Hepatic stellate cell (primary cell): Measurements from ENCODE around the gene SMIM22.

Source experiments
- DNase-seq: peaks from one replicate; pipeline ENCODE4 v3.0.0; 2011; ENCODE audit warnings: low spot score

Gene SMIM22

GRCh38 chr16:4795181-4795827 lies at the start of gene SMIM22:
Gene SMIM22 (plus strand): TSS chr16:4795369. CDS start chr16:4795735, 366 bp downstream.
- DNase-seq = no peak

GRCh38 chr16:4746215-4746614 lies 49.0 kb upstream of the SMIM22 start:
- no peak for DNase-seq

- no peak for DNase-seq
Observed at GRCh38 chr16:4746991-4747574, 48.1 kb upstream of the SMIM22 start.

GRCh38 chr16:4747906-4748681 lies 47.1 kb upstream of the SMIM22 start:
- DNase-seq = no peak

GRCh38 chr16:4748682-4749411 lies 46.3 kb upstream of the SMIM22 start:
- DNase-seq = no peak

GRCh38 chr16:4749700-4750257 lies 45.4 kb upstream of the SMIM22 start:
- DNase-seq = no peak

GRCh38 chr16:4750896-4751295 lies 44.3 kb upstream of the SMIM22 start:
- no peak for DNase-seq

- DNase-seq = no peak
Observed at GRCh38 chr16:4752351-4753100, 42.6 kb upstream of the SMIM22 start.

- no peak for DNase-seq
Observed at GRCh38 chr16:4753227-4753626, 41.9 kb upstream of the SMIM22 start.

GRCh38 chr16:4754865-4755264 lies 40.3 kb upstream of the SMIM22 start:
- no peak for DNase-seq

GRCh38 chr16:4755687-4756086 lies 39.5 kb upstream of the SMIM22 start:
- DNase-seq = no peak

GRCh38 chr16:4760221-4760910 lies 34.8 kb upstream of the SMIM22 start:
- DNase-seq = no peak

- no peak for DNase-seq
Observed at GRCh38 chr16:4762205-4762604, 33.0 kb upstream of the SMIM22 start.

GRCh38 chr16:4763791-4764190 lies 31.4 kb upstream of the SMIM22 start:
- DNase-seq = no peak

- no peak for DNase-seq
Observed at GRCh38 chr16:4765511-4766474, 29.4 kb upstream of the SMIM22 start.

GRCh38 chr16:4766875-4767628 lies 28.1 kb upstream of the SMIM22 start, which contains the start of gene ZNF500:
Gene ZNF500 (minus strand): TSS chr16:4767162. CDS start chr16:4765978, 1,184 bp downstream.
- peak; percentile 98 for DNase-seq

- DNase-seq = no peak
Observed at GRCh38 chr16:4767872-4768548, 27.2 kb upstream of the SMIM22 start.
